IMR-90 (cell line): ENCODE measurements around the gene ATRX. TPM values are rescaled to one million over a fixed set of nuclear protein-coding genes. Genes with fewer than 3 reads are reported as not detected.
"Not testable (repeated sequence)": the region's sequence is repeated elsewhere in the genome, so short reads cannot be mapped to it uniquely, and the experiment has no call there.

Source experiments
- ATAC-seq: fragments of 200-7000 bp; cut with Tn5 transposase; 2 replicates; pipeline ENCODE4 v1.9.1; 2020; ENCODE audit warnings: low read depth, mild to moderate bottlenecking, moderate library complexity
- BruUV-seq: library from RNA; stranded (reverse); fragments of 400-500 nt; replicated peaks from 2 replicates; lab custom pipeline; 2021; lab: Mats Ljungman, UMichigan
- CTCF ChIA-PET: fragments of 300-600 bp; formaldehyde crosslinking; extraction: SDS; loops from one replicate; lab custom pipeline; 2021; ENCODE audit warnings: antibody characterized with exemption; lab: Yijun Ruan, JAX
- POLR2A ChIA-PET: fragments of 300-600 bp; sonication (Branson Sonifier 250); formaldehyde crosslinking; loops from one replicate; lab custom pipeline; 2022; ENCODE audit warnings: antibody characterized with exemption; ENCODE audit not compliant: unreplicated experiment; lab: Charles Lee
- DNase-seq: peaks from one replicate; pipeline ENCODE4 v3.0.0; 2013
- H2AFZ ChIP-seq: replicated peaks from 2 replicates; pipeline ENCODE3; 2013; ENCODE audit warnings: low read length, mild to moderate bottlenecking; ENCODE audit not compliant: poor library complexity
- H2AK5ac ChIP-seq: 2 replicates; pipeline ENCODE4 v1.6.1; 2013; ENCODE audit warnings: low read depth, low read length, inconsistent platforms
- H2AK9ac ChIP-seq: replicated peaks from 2 replicates; pipeline ENCODE3; 2013; ENCODE audit warnings: mild to moderate bottlenecking, low read depth, low read length, moderate library complexity; ENCODE audit not compliant: poor library complexity
- H2BK120ac ChIP-seq: 2 replicates; pipeline ENCODE4 v1.6.1; 2013; ENCODE audit warnings: low read depth, low read length, inconsistent platforms
- H2BK15ac ChIP-seq: 3 replicates; pipeline ENCODE4 v1.6.1; 2013; ENCODE audit warnings: low read depth, low read length, inconsistent platforms
- H2BK20ac ChIP-seq: 2 replicates; pipeline ENCODE4 v1.6.1; 2013; ENCODE audit warnings: low read depth, mild to moderate bottlenecking, inconsistent platforms, low read length, moderate library complexity
- H2BK5ac ChIP-seq: 2 replicates; pipeline ENCODE4 v1.6.1; 2013; ENCODE audit warnings: mild to moderate bottlenecking, low read depth, low read length, inconsistent platforms; ENCODE audit not compliant: poor library complexity, severe bottlenecking
- H3K14ac ChIP-seq: replicated peaks from 2 replicates; pipeline ENCODE4 v1.6.1; 2013; ENCODE audit warnings: low read depth, low read length, inconsistent platforms
- H3K18ac ChIP-seq: 2 replicates; pipeline ENCODE4 v1.6.1; 2013; ENCODE audit warnings: low read depth, low read length, control low read depth
- H3K23ac ChIP-seq: 2 replicates; pipeline ENCODE4 v1.6.1; 2013; ENCODE audit warnings: low read depth, low read length, inconsistent platforms
- H3K27ac ChIP-seq: 2 replicates; pipeline ENCODE4 v1.5.1; 2013; ENCODE audit warnings: mild to moderate bottlenecking, control low read depth, low read length; ENCODE audit not compliant: insufficient read depth
- H3K27me3 ChIP-seq: 2 replicates; pipeline ENCODE4 v1.6.1; 2013; ENCODE audit warnings: low read length; ENCODE audit not compliant: control insufficient read depth, insufficient read depth
- H3K36me3 ChIP-seq: 2 replicates; pipeline ENCODE4 v1.6.1; 2013; ENCODE audit warnings: low read length, mixed read lengths; ENCODE audit not compliant: control insufficient read depth, insufficient read depth
- H3K4ac ChIP-seq: 2 replicates; pipeline ENCODE4 v1.6.1; 2013; ENCODE audit warnings: low read depth, low read length, inconsistent platforms
- H3K4me1 ChIP-seq: 2 replicates; pipeline ENCODE4 v1.6.1; 2013; ENCODE audit warnings: low read length, mixed read lengths; ENCODE audit not compliant: control insufficient read depth, insufficient read depth
- H3K4me2 ChIP-seq: 2 replicates; pipeline ENCODE4 v1.6.1; 2013; ENCODE audit warnings: low read depth, mild to moderate bottlenecking, control low read depth, low read length, moderate library complexity
- H3K4me3 ChIP-seq: 2 replicates; pipeline ENCODE4 v1.5.1; 2013; ENCODE audit warnings: low read depth, mild to moderate bottlenecking, control low read depth, low read length, moderate library complexity; ENCODE audit not compliant: insufficient read depth
- H3K56ac ChIP-seq: 2 replicates; pipeline ENCODE4 v1.6.1; 2013; ENCODE audit warnings: low read length, inconsistent platforms; ENCODE audit not compliant: insufficient read depth; ENCODE audit errors: extremely low read depth
- H3K79me1 ChIP-seq, 2 experiments: 2 replicates each; pipeline ENCODE4 v1.6.1; 2013; ENCODE audit warnings: low read length in 2 of 2, inconsistent platforms in 1 of 2, low read depth in 1 of 2
- H3K9ac ChIP-seq: 2 replicates; pipeline ENCODE4 v1.6.1; 2013; ENCODE audit warnings: low read depth, low read length, control low read depth
- H3K9me1 ChIP-seq: 2 replicates; pipeline ENCODE4 v1.6.1; 2013; ENCODE audit warnings: low read length, inconsistent platforms; ENCODE audit not compliant: insufficient read depth
- H3K9me3 ChIP-seq: 2 replicates; pipeline ENCODE4 v1.6.1; 2013; ENCODE audit warnings: low read length; ENCODE audit not compliant: control insufficient read depth, insufficient read depth
- H4K20me1 ChIP-seq: 2 replicates; pipeline ENCODE4 v1.6.1; 2013; ENCODE audit warnings: low read length, inconsistent platforms; ENCODE audit not compliant: insufficient read depth
- H4K5ac ChIP-seq: 2 replicates; pipeline ENCODE4 v1.6.1; 2013; ENCODE audit warnings: mild to moderate bottlenecking, low read depth, low read length, control low read depth
- H4K8ac ChIP-seq, 2 experiments: 2 replicates each; pipeline ENCODE4 v1.6.1; 2013; ENCODE audit warnings: low read depth in 2 of 2, low read length in 2 of 2, control low read depth in 1 of 2, inconsistent platforms in 1 of 2
- H4K91ac ChIP-seq: 2 replicates; pipeline ENCODE4 v1.6.1; 2013; ENCODE audit warnings: low read depth, low read length, inconsistent platforms; ENCODE audit not compliant: insufficient read depth
- WGBS, 2 experiments: methylation state at CpG; one replicate each; pipeline versions ENCODE4 v1.1.5 to v1.1.7; 2013; ENCODE audit warnings: missing lambda C conversion rate in 2 of 2; ENCODE audit not compliant: insufficient read length in 1 of 2; ENCODE audit errors: extremely low coverage in 2 of 2; 5-methylcytosine and 5-hydroxymethylcytosine counted together
- dilution Hi-C: fragments of 300-500 bp; cut with HindIII; formaldehyde crosslinking; loops from one replicate; pipeline ENCODE4 v1.14.3; 2018; ENCODE audit warnings: low sequenced_read_pairs; ENCODE audit not compliant: unreplicated experiment
- in situ Hi-C: fragments of 300-500 bp; cut with MboI; formaldehyde crosslinking; loops from 3 replicates; pipeline ENCODE4 v1.14.3; 2019; ENCODE audit warnings: low sequenced_read_pairs, inconsistent platforms, mixed read lengths
- intact Hi-C: fragments of 100-400 bp; cut with micrococcal nuclease; formaldehyde crosslinking; loops from 2 replicates; pipeline ENCODE4 v1.10.0; 2022
- polyA plus RNA-seq, 3 experiments: library from polyadenylated mRNA; depleted of rRNA; stranded (reverse); fragments of >200 nt; gene quantifications; 2 replicates each; pipeline ENCODE4 v1.2.3, GENCODE V29; 2012; ENCODE audit warnings: low replicate concordance in 1 of 3
- total RNA-seq: library from RNA; depleted of rRNA; stranded (reverse); fragments of >200 nt; gene quantifications from 2 replicates; pipeline ENCODE4 v1.2.3, GENCODE V29; 2012

ATRX gene
- total and polyA plus RNA-seq, 2 of the 4 experiments (the other 2 are of a cell fraction), result 20.7 to 73.8 TPM

DNA sequence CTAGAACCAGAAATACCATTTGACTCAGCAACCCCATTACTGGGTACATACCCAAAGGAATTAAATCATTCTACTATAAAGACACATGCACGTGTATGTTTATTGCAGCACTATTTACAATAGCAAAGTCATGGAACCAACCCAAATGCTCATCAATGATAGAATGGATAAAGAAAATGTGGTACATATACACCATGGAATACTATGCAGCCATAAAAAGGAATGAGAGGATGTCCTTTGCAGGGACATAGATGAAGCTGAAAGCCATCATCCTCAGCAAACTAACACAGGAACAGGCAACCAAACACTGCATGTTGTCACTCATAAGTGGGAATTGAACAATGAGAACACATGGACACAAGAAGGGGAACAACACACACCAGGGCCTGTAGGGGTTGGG lies 285.9 kb downstream of the ATRX start:
- H3K4ac ChIP-seq, H3K27ac ChIP-seq, H3K9ac ChIP-seq, H3K36me3 ChIP-seq, H3K9me3 ChIP-seq, H3K23ac ChIP-seq, DNase-seq, H2BK15ac ChIP-seq, H3K14ac ChIP-seq, POLR2A ChIA-PET, in situ Hi-C loops, H3K27me3 ChIP-seq, H4K91ac ChIP-seq, H4K5ac ChIP-seq, H2AFZ ChIP-seq, H2BK120ac ChIP-seq, H2AK5ac ChIP-seq, H2AK9ac ChIP-seq, CTCF ChIA-PET, H3K4me2 ChIP-seq, BruUV-seq, H3K18ac ChIP-seq, dilution Hi-C loops, H4K8ac ChIP-seq, H3K4me1 ChIP-seq, H3K9me1 ChIP-seq, H4K20me1 ChIP-seq, H3K4me3 ChIP-seq, ATAC-seq, H3K79me1 ChIP-seq, H2BK20ac ChIP-seq, H2BK5ac ChIP-seq, H3K56ac ChIP-seq: not testable (repeated sequence)
- no CpG with 5 or more reads among the region's 1 CpG for WGBS, 2 experiments
- intact Hi-C loops, result loop anchor here (10.0 kb wide), 1 partner anchor 395 kb away; the partner anchor contains the start of genes COX7B and MAGT1
